Jurkat, Clone E6-1 (cell line): ENCODE results near the gene SPEG.

Experiments
- DNase-seq: peaks from one replicate; pipeline ENCODE4 v3.0.0-alpha.2; 2011; ENCODE audit warnings: low read depth, low spot score
- H3K4me3 ChIP-seq: 2 replicates; pipeline ENCODE4 v1.5.1; 2011; ENCODE audit warnings: mild to moderate bottlenecking, low read length, control low read depth, moderate library complexity

SPEG gene

GRCh38 chr2:219533930-219534661 lies 99.5 kb downstream of the SPEG start:
- no peak overlapping the region for H3K4me3 ChIP-seq
- no peak for DNase-seq

GRCh38 chr2:219536425-219536824 lies 101.8 kb downstream of the SPEG start:
- H3K4me3 ChIP-seq: no peak overlapping the region
- DNase-seq: no peak

- H3K4me3 ChIP-seq: no peak overlapping the region
- no peak for DNase-seq
Observed at GRCh38 chr2:219536967-219537366, 102.3 kb downstream of the SPEG start.

GRCh38 chr2:219537657-219538488 lies 103.2 kb downstream of the SPEG start:
- H3K4me3 ChIP-seq: no peak overlapping the region
- no peak for DNase-seq

- DNase-seq: no peak
- no peak overlapping the region for H3K4me3 ChIP-seq
Observed at GRCh38 chr2:219538504-219538951, 103.9 kb downstream of the SPEG start.

- H3K4me3 ChIP-seq: no peak overlapping the region
- DNase-seq: no peak
Observed at GRCh38 chr2:219538956-219539788, 104.5 kb downstream of the SPEG start.

- no peak overlapping the region for H3K4me3 ChIP-seq
- DNase-seq: no peak
Observed at GRCh38 chr2:219539926-219540678, 105.5 kb downstream of the SPEG start.

- no peak overlapping the region for H3K4me3 ChIP-seq
- DNase-seq: no peak
Observed at GRCh38 chr2:219540784-219541504, 106.3 kb downstream of the SPEG start.

- peak overlapping the region; percentile 45 for H3K4me3 ChIP-seq
- peak; percentile 76 for DNase-seq
Observed at GRCh38 chr2:219541611-219542180, 107.1 kb downstream of the SPEG start.

GRCh38 chr2:219542931-219543595 lies 108.4 kb downstream of the SPEG start:
- H3K4me3 ChIP-seq: peak overlapping the region; percentile 61

GRCh38 chr2:219543596-219544358 lies 109.1 kb downstream of the SPEG start, which contains the start of the genes CHPF and TMEM198:
TSS of gene CHPF (minus strand) at chr2:219543809. CDS start at chr2:219543538, 271 bp downstream.
TSS of gene TMEM198 (plus strand) at chr2:219544028. CDS start at chr2:219544728, 700 bp downstream.
- DNase-seq: peak; percentile 95
- peak within 1 kb of the TSS; percentile 61 for H3K4me3 ChIP-seq

More at GRCh38 chr2:219542931-219543595, 108.4 kb downstream of the SPEG start:
- no peak for DNase-seq

GRCh38 chr2:219544567-219544966 lies 109.9 kb downstream of the SPEG start:
- no peak for DNase-seq

GRCh38 chr2:219545295-219545942 lies 110.8 kb downstream of the SPEG start:
- no peak overlapping the region for H3K4me3 ChIP-seq
- no peak for DNase-seq

More at GRCh38 chr2:219544567-219544966, 109.9 kb downstream of the SPEG start:
- peak overlapping the region; percentile 61; the same call in 1 of the 2 replicates for H3K4me3 ChIP-seq

GRCh38 chr2:219545943-219546352 lies 111.3 kb downstream of the SPEG start:
- no peak overlapping the region for H3K4me3 ChIP-seq
- DNase-seq: no peak

- no peak for DNase-seq
- no peak overlapping the region for H3K4me3 ChIP-seq
Observed at GRCh38 chr2:219547621-219548020, 113.0 kb downstream of the SPEG start.
